HG02588 (cell line): ENCODE results near the gene SLCO3A1.

Experiments used
- ATAC-seq: cut with Tn5 transposase; IDR thresholded peaks from one replicate; pipeline ENCODE4 v1.9.1; 2021; ENCODE audit warnings: mild to moderate bottlenecking, moderate library complexity; ENCODE audit not compliant: unreplicated experiment

Gene SLCO3A1

GRCh38 chr15:92152983-92153382, 299.5 kb downstream of the SLCO3A1 start:
- ATAC-seq: no peak

GRCh38 chr15:92153620-92154019, 300.1 kb downstream of the SLCO3A1 start:
- ATAC-seq: no peak

GRCh38 chr15:92155934-92156333, 302.4 kb downstream of the SLCO3A1 start:
- ATAC-seq: no peak

GRCh38 chr15:92157666-92158298, 304.3 kb downstream of the SLCO3A1 start:
- ATAC-seq: no peak

GRCh38 chr15:92158426-92158825, 304.9 kb downstream of the SLCO3A1 start:
- no peak for ATAC-seq

- ATAC-seq: no peak
Measured at GRCh38 chr15:92159481-92159880, 306.0 kb downstream of the SLCO3A1 start.

GRCh38 chr15:92159906-92160841, 306.7 kb downstream of the SLCO3A1 start:
- no peak for ATAC-seq

- peak; percentile 93 for ATAC-seq
Measured at GRCh38 chr15:92161039-92161670, 307.6 kb downstream of the SLCO3A1 start.

GRCh38 chr15:92162657-92163056, 309.1 kb downstream of the SLCO3A1 start:
- no peak for ATAC-seq

GRCh38 chr15:92163641-92164040, 310.1 kb downstream of the SLCO3A1 start:
- ATAC-seq: no peak

- ATAC-seq: no peak
Measured at GRCh38 chr15:92164327-92165000, 311.0 kb downstream of the SLCO3A1 start.

GRCh38 chr15:92165001-92165346, 311.5 kb downstream of the SLCO3A1 start:
- ATAC-seq: no peak

- no peak for ATAC-seq
Measured at GRCh38 chr15:92166029-92166428, 312.5 kb downstream of the SLCO3A1 start.

GRCh38 chr15:92166751-92167405, 313.4 kb downstream of the SLCO3A1 start:
- ATAC-seq: no peak

- no peak for ATAC-seq
Measured at GRCh38 chr15:92167451-92167850, 313.9 kb downstream of the SLCO3A1 start.

GRCh38 chr15:92168066-92168683, 314.7 kb downstream of the SLCO3A1 start:
- ATAC-seq: no peak

- no peak for ATAC-seq
Measured at GRCh38 chr15:92170897-92171296, 317.4 kb downstream of the SLCO3A1 start.

GRCh38 chr15:92178911-92179310, 325.4 kb downstream of the SLCO3A1 start:
- no peak for ATAC-seq

GRCh38 chr15:92184142-92184541, 330.6 kb downstream of the SLCO3A1 start:
- ATAC-seq: no peak

GRCh38 chr15:92184679-92185230, 331.2 kb downstream of the SLCO3A1 start:
- ATAC-seq: no peak
